Loucy (cell line): ENCODE data around the gene GEMIN4.

Experiments
- EZH2phosphoT487 ChIP-seq: fragments of 200-600 bp; IDR thresholded peaks from 2 replicates; pipeline ENCODE4 v1.6.1; 2018; ENCODE audit warnings: antibody characterized with exemption, mild to moderate bottlenecking, moderate library complexity, borderline replicate concordance
- TF ChIP-seq, protein P1 (sequence below): fragments of 200-600 bp; sonication (generic); conservative IDR thresholded peaks from 2 replicates; pipeline ENCODE4 v1.5.1; 2014; ENCODE audit warnings: mild to moderate bottlenecking, antibody characterized with exemption, low read length

DNA sequence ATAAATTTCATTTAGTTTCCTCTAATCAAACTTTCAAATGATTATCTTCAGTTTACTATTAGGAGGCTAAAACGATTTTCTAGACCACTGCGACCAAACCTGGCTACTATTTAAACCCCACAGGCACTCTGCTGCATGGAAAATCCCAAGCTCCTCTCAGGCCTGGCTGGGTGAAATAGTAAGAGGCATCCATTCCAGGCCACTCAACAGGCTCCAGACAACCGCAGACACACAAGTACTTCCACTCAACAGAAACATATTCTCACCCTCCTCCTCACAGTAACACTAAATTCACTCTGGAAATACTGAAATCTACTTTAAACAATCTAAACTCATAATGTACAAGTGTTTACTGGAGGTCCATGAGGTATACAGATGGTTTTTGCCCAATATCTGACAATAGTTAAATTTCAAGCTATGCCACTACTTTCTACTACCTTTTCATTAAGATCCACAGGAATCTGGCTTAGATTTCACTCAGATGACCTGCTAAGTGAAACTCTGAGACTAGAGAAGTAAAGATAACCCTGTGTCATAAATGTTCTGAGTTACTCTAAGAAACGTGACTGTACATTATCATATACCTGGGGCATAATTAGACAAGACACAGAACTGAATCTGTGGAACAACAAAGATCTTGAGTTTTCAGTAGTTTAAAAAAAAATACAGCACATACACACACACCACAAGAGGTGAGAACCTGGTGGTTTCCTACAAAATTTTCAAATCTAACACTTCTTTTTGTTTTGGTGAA lies 47.8 kb downstream of the GEMIN4 start:
- TF ChIP-seq, protein P1, sequence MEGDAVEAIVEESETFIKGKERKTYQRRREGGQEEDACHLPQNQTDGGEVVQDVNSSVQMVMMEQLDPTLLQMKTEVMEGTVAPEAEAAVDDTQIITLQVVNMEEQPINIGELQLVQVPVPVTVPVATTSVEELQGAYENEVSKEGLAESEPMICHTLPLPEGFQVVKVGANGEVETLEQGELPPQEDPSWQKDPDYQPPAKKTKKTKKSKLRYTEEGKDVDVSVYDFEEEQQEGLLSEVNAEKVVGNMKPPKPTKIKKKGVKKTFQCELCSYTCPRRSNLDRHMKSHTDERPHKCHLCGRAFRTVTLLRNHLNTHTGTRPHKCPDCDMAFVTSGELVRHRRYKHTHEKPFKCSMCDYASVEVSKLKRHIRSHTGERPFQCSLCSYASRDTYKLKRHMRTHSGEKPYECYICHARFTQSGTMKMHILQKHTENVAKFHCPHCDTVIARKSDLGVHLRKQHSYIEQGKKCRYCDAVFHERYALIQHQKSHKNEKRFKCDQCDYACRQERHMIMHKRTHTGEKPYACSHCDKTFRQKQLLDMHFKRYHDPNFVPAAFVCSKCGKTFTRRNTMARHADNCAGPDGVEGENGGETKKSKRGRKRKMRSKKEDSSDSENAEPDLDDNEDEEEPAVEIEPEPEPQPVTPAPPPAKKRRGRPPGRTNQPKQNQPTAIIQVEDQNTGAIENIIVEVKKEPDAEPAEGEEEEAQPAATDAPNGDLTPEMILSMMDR, result no peak
- no peak for TF ChIP-seq EZH2phosphoT487
